Measurements from ENCODE around the gene SIGLEC1. TPM values are rescaled to one million over a fixed set of nuclear protein-coding genes. Genes with fewer than 3 reads are reported as not detected.

The SIGLEC1 gene
- total RNA-seq, 2 experiments from 2014 or later: not detected

DNA sequence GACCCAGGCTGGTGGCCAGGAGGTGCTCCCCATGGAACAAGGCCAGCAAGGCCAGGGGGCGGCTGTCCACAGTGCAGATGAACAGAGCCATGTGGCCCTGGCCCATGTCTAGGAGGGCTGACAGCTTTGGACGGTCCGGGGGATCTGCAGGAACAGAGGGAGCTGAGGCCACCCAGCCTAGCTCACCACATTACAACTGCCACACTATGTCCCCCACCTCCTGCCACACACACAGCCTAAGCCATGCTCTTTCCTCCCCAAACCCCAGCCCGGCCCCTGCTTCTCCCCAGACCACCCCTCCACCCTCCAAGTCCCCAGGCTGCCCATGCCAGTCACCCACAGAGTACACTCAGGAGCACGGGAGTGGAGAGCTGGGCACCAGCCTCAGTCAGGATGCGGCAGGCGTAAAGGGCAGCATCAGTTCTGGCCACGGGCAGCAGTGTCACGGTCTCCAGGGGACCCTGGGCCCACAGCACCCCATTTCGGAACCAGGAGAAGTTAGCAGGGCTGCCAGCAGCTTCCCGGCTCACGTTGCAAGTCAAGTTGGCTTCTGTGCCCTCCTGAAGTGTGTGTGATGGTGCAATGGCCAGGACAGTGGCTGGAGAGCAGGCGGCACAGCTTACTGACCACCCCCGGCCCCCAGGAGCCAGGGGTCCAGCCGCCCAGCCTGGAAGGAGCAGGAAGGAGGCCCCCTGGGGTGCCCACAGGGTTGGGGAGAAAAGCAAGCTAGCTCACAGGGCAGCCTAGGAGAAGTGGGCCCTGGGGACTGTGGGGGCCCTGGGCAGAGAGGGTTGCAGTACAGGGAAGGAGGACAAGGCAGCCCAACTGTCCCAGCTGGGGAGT is 15.4 kb downstream of the SIGLEC1 start:
- no peaks in the 10 kb centered on the region for H3K9me3 Mint-ChIP-seq (ENCODE audit: low read depth)

DNA sequence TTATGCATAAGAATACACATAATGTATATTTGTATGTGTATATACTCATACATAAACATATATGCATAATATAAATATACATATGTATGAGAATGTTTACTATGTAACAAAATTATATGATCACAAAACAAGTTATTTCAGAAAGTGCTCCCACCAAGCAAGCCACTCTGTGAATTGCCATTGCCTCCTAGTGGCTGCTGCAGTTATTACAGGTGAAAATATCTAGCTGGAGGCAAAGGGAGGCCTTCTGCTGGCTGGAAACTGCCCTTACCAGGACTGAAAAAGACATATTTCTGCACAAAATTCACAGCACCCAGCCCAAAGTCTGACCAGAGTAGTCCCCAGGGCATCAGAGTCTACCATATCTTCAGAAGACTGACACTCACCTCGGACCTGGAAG is 16.2 kb downstream of the SIGLEC1 start:
- Mint-ChIP-seq H3K36me3 (ENCODE audit: low read depth) (no peaks in the 10 kb centered on the region), H3K4me3 (no peak overlapping the region), H3K27me3 (no peaks in the 10 kb centered on the region), H3K9me3 (ENCODE audit: low read depth) (no peaks in the 10 kb centered on the region), H3K4me1 (no peaks in the 10 kb centered on the region), H3K27ac (no peak overlapping the region)
- ChIA-PET CTCF (interaction anchor here (0.6 to 3.0 kb wide), 10 partner anchors 9 to 511 kb away, joined by 3 to 18 read pairs (median 4); partner anchors contain the start of gene SIGLEC1), POLR2A (no interaction called here)
- peak; percentile 27 for DNase-seq
- intact Hi-C loops (cut with DNase I, micrococcal nuclease): no loop called here
- no peak for ATAC-seq

More for the DNA sequence above, 15.4 kb downstream of the SIGLEC1 start:
- Mint-ChIP-seq H3K4me1 (no peaks in the 10 kb centered on the region), H3K4me3 (no peak overlapping the region), H3K36me3 (ENCODE audit: low read depth) (no peaks in the 10 kb centered on the region), H3K27ac (no peak overlapping the region), H3K27me3 (no peaks in the 10 kb centered on the region)
- CTCF ChIA-PET: interaction anchor here (0.6 to 3.0 kb wide), 10 partner anchors 10 to 444 kb away, joined by 3 to 18 read pairs (median 5); partner anchors contain the start of gene SIGLEC1
- no peak for DNase-seq
- POLR2A ChIA-PET: no interaction called here
- ATAC-seq: no peak
- intact Hi-C loops (cut with DNase I, micrococcal nuclease): no loop called here

DNA sequence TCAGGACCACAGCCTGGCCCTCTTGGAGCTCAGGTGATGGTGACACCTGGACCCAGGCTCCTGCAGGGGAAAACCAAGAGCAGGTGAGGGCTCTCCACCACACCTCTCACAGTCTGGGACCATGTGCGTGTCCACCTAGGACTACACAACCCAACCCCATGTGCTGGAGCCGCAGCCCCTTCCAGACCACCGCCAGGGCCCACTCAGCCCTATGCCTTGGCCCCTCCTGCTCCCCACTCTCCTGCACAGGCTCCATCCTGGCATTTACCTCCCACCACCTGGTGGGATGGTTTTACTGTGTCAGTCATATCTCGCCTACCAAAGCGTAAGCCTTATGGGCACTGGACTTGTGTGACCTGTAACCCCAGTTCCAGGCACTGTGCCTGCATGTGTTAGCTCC is 17.5 kb downstream of the SIGLEC1 start:
- ATAC-seq: no peak
- no peaks in the 10 kb centered on the region for H3K4me1 Mint-ChIP-seq
- intact Hi-C loops (cut with DNase I, micrococcal nuclease): loop anchor here in 1 of 2 experiments (5.0 kb wide), 1 partner anchor 167 kb away; no protein-coding TSS in a partner anchor
- H3K36me3 Mint-ChIP-seq (ENCODE audit: low read depth): no peaks in the 10 kb centered on the region
- no peaks in the 10 kb centered on the region for H3K9me3 Mint-ChIP-seq (ENCODE audit: low read depth)
- no peaks in the 10 kb centered on the region for H3K27me3 Mint-ChIP-seq
- H3K27ac Mint-ChIP-seq: no peak overlapping the region
- CTCF ChIA-PET: interaction anchor here (0.8 to 3.0 kb wide), 4 partner anchors 8 to 46 kb away, joined by 3 to 18 read pairs (median 4); no protein-coding TSS in a partner anchor
- H3K4me3 Mint-ChIP-seq: no peak overlapping the region
- POLR2A ChIA-PET: interaction anchor here (0.6 kb wide), 1 partner anchor 493 kb away, joined by 10 read pairs; no protein-coding TSS in a partner anchor
- no peak for DNase-seq

DNA sequence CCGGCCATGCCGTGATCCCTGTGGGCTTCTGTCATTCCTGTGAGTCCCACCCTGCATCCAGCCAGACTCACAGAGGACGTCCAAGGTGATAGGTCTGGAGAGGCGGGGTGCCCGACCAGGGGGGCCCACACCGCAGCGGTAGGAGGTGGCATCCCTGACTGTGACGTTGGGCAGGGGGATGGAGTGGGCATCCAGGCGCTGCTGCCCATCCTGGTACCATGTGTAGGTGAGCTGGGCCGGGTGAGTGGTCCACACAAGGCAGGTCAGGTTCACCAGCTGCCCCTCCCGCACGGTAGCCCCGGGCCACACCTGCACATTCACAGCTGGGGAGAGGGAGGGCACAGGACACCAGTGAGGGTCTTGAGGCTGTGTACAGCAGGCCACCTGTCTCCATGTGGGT is 19.0 kb downstream of the SIGLEC1 start:
- H3K4me3 Mint-ChIP-seq: no peak overlapping the region
- no peaks in the 10 kb centered on the region for H3K4me1 Mint-ChIP-seq
- H3K27me3 Mint-ChIP-seq: no peaks in the 10 kb centered on the region
- H3K36me3 Mint-ChIP-seq (ENCODE audit: low read depth): no peaks in the 10 kb centered on the region
- no peaks in the 10 kb centered on the region for H3K9me3 Mint-ChIP-seq (ENCODE audit: low read depth)
- ATAC-seq (no peak), DNase-seq (no peak)
- ChIA-PET CTCF (interaction anchor here (0.6 kb wide), 1 partner anchor 430 kb away, joined by 4 read pairs; no protein-coding TSS in a partner anchor), POLR2A (no interaction called here)
- intact Hi-C loops (cut with DNase I, micrococcal nuclease): loop anchor here in 1 of 2 experiments (5.0 kb wide), 1 partner anchor 169 kb away; no protein-coding TSS in a partner anchor
- H3K27ac Mint-ChIP-seq: no peak overlapping the region

DNA sequence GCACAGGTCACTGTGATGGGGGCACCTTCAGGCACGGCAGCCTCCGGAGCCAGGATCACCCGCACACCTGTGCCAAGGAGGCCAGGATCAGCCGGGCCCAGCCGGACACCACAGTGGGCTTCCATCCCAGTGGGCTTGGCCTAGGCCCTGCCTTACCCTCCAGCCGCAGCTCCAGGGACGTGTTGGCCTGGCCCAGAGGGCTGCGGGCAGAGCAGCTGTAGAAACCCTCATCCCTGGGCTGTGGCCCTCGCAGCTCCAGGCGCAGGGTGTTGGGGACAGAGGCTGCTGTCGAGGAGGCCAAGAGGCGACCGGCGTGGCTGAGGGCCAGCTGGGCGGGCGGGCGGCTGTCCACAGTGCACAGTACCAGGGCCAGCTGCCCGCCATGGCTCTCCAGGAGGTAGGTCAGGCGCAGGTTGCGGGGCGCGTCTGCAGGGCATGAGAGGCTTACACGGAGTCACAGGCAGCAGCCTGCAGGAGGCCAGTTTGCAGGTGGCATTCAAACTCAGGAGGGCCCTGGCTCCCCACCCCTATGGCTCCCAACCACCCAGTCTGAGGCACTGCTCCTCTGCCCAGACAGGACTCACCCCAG is 19.6 kb downstream of the SIGLEC1 start:
- Mint-ChIP-seq H3K36me3 (ENCODE audit: low read depth) (no peaks in the 10 kb centered on the region), H3K4me1 (no peaks in the 10 kb centered on the region), H3K4me3 (no peak overlapping the region), H3K27me3 (peaks cover under 1% of the 10 kb centered on the region), H3K27ac (no peak overlapping the region), H3K9me3 (ENCODE audit: low read depth) (no peaks in the 10 kb centered on the region)
- intact Hi-C loops (cut with DNase I, micrococcal nuclease): loop anchor here in 1 of 2 experiments (5.0 kb wide), 1 partner anchor 170 kb away; no protein-coding TSS in a partner anchor
- ChIA-PET POLR2A (no interaction called here), CTCF (interaction anchor here (0.6 kb wide), 1 partner anchor 430 kb away, joined by 4 read pairs; no protein-coding TSS in a partner anchor)
- DNase-seq (no peak), ATAC-seq (no peak)

DNA sequence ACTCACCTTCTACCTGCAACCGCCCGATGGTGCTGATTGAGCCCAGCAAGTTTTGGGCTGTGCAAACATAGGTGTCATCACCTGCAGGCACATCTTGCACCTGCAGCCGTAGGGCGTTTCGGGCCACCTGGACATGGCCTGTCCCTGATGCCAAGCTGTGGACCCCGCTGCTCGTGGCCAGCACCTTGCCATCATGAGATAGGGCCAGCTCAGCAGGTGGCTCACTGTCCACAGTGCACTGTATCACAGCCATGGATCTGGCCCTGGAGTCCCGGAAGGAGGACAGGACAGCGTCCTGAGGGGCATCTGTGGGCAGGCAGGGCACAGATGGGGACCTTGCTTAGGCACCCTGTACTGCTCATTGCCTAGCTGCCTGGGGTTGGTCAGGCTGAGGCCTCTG is 20.5 kb downstream of the SIGLEC1 start:
- CTCF ChIA-PET: interaction anchor here (0.6 kb wide), 2 partner anchors 16 to 1175 kb away, joined by 3 to 6 read pairs; no protein-coding TSS in a partner anchor
- no peak for DNase-seq
- Mint-ChIP-seq H3K27me3 (peaks cover 5% of the 10 kb centered on the region), H3K9me3 (ENCODE audit: low read depth) (no peaks in the 10 kb centered on the region), H3K27ac (no peak overlapping the region), H3K36me3 (ENCODE audit: low read depth) (no peaks in the 10 kb centered on the region), H3K4me1 (no peaks in the 10 kb centered on the region), H3K4me3 (no peak overlapping the region)
- intact Hi-C loops (cut with DNase I, micrococcal nuclease): loop anchor here in 1 of 2 experiments (5.0 kb wide), 1 partner anchor 170 kb away; no protein-coding TSS in a partner anchor
- POLR2A ChIA-PET: no interaction called here
- ATAC-seq: no peak

DNA sequence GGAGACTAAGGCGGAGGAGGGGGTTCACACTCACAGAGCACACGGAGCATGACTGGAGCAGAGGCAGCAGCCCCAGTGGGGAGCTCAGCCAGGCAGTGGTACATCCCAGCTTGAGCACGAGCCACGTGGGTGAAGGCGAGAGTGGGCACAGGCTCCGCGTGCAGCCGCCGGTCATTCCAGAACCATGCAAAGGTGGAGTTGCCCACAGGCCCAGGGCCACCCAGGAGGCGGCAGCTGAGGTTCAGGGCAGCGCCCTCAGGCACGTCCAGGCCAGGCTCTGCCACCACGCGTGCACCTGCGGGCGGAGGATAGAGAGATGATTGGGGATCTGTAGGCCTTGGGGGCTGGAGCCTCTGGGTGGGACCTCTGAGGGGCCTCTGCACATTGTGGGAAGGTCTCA is 21.1 kb downstream of the SIGLEC1 start:
- intact Hi-C loops (cut with DNase I, micrococcal nuclease): loop anchor here in 1 of 2 experiments (5.0 kb wide), 1 partner anchor 171 kb away; no protein-coding TSS in a partner anchor
- DNase-seq (no peak), ATAC-seq (no peak)
- POLR2A ChIA-PET: no interaction called here
- H3K27me3 Mint-ChIP-seq: peaks cover 7% of the 10 kb centered on the region
- H3K36me3 Mint-ChIP-seq (ENCODE audit: low read depth): no peaks in the 10 kb centered on the region
- H3K27ac Mint-ChIP-seq: no peak overlapping the region
- H3K4me3 Mint-ChIP-seq: no peak overlapping the region
- CTCF ChIA-PET: interaction anchor here (0.6 kb wide), 2 partner anchors 15 to 1175 kb away, joined by 3 to 6 read pairs; no protein-coding TSS in a partner anchor
- H3K4me1 Mint-ChIP-seq: no peaks in the 10 kb centered on the region
- H3K9me3 Mint-ChIP-seq (ENCODE audit: low read depth): no peaks in the 10 kb centered on the region

DNA sequence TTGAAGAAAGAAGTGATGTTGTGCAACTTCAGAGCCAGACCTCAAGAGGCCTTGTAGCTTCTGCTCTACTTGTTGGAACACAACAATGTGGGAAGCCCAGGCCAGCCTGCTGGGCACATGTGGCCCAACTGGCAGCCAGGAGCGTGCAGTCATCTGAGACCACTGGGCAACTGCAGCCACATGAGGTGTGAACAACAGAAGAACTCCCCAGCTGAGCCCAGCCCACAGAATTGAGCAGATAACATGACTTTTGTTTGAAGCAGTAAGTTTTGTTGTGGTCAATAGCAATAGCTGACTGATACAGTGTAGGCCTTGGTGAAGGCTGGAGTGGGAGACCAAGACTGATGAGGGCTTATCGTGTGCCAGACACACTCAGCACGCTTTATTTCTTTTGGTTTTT is 22.0 kb downstream of the SIGLEC1 start:
- no peaks in the 10 kb centered on the region for H3K4me1 Mint-ChIP-seq
- DNase-seq (no peak), ATAC-seq (no peak)
- ChIA-PET POLR2A (interaction anchor here (0.6 kb wide), 1 partner anchor 18 kb away, joined by 5 read pairs; no protein-coding TSS in a partner anchor), CTCF (interaction anchor here (1.0 to 1.4 kb wide), 2 partner anchors 14 to 20 kb away, joined by 3 to 4 read pairs; no protein-coding TSS in a partner anchor)
- no peaks in the 10 kb centered on the region for H3K9me3 Mint-ChIP-seq (ENCODE audit: low read depth)
- H3K27me3 Mint-ChIP-seq: peaks cover 7% of the 10 kb centered on the region
- intact Hi-C loops (cut with DNase I, micrococcal nuclease): loop anchor here in 1 of 2 experiments (5.0 kb wide), 1 partner anchor 172 kb away; no protein-coding TSS in a partner anchor
- no peak overlapping the region for H3K4me3 Mint-ChIP-seq
- H3K27ac Mint-ChIP-seq: no peak overlapping the region
- no peaks in the 10 kb centered on the region for H3K36me3 Mint-ChIP-seq (ENCODE audit: low read depth)

DNA sequence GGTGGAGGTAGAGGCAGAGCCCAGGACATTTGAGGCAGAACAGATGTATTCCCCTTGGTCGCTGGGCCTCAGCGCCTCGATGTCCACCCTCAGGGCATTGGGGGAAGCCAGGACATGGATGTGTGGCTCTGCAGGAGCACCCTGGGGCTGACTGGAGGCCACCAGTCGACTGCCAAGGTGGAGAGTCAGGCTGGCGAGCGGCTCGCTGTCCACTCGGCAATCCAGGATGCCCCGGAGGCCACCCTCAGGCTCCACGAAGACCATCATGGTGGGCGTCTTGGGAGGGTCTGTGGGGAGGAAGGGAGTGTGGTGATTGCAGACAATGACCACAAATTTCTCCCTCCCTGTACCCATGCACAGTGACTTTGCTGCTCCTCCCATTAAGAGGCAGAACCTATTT is 22.4 kb downstream of the SIGLEC1 start:
- intact Hi-C loops (cut with DNase I, micrococcal nuclease): loop anchor here in 1 of 2 experiments (5.0 kb wide), 1 partner anchor 172 kb away; no protein-coding TSS in a partner anchor
- Mint-ChIP-seq H3K4me3 (no peak overlapping the region), H3K4me1 (no peaks in the 10 kb centered on the region), H3K36me3 (ENCODE audit: low read depth) (no peaks in the 10 kb centered on the region), H3K9me3 (ENCODE audit: low read depth) (no peaks in the 10 kb centered on the region), H3K27me3 (peaks cover 7% of the 10 kb centered on the region), H3K27ac (no peak overlapping the region)
- ChIA-PET POLR2A (interaction anchor here (0.6 kb wide), 1 partner anchor 18 kb away, joined by 5 read pairs; no protein-coding TSS in a partner anchor), CTCF (interaction anchor here (0.8 to 1.4 kb wide), 3 partner anchors 14 to 167 kb away, joined by 3 to 4 read pairs (median 3); no protein-coding TSS in a partner anchor)
- no peak for ATAC-seq
- DNase-seq: no peak

DNA sequence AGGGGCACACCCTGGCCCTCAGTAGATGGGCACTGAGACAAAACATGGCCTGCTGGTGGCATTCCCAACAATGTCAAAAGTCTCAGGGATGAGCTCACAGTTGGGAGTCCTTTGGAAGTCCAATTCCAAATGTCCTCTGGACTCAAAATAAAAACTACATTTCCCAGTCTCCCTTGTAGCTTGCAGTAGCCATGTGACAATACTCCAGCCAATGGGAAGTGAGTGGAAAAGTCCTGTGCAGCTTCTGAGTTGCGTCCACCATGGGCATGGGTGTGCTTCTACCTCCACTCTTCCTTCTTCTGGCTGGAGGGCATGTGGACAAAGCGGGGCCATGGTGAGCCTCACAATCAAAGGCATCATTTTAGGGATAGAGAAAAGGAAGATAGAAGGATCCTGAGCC is 24.7 kb downstream of the SIGLEC1 start:
- POLR2A ChIA-PET: no interaction called here
- intact Hi-C loops (cut with DNase I, micrococcal nuclease): no loop called here
- Mint-ChIP-seq H3K36me3 (ENCODE audit: low read depth) (no peaks in the 10 kb centered on the region), H3K4me1 (no peaks in the 10 kb centered on the region), H3K27me3 (peaks cover 15% of the 10 kb centered on the region), H3K4me3 (no peak overlapping the region), H3K9me3 (ENCODE audit: low read depth) (no peaks in the 10 kb centered on the region), H3K27ac (no peak overlapping the region)
- CTCF ChIA-PET: interaction anchor here (0.7 to 1.5 kb wide), 6 partner anchors 8 to 272 kb away, joined by 3 to 11 read pairs (median 4); no protein-coding TSS in a partner anchor
- DNase-seq: no peak
- ATAC-seq: no peak

DNA sequence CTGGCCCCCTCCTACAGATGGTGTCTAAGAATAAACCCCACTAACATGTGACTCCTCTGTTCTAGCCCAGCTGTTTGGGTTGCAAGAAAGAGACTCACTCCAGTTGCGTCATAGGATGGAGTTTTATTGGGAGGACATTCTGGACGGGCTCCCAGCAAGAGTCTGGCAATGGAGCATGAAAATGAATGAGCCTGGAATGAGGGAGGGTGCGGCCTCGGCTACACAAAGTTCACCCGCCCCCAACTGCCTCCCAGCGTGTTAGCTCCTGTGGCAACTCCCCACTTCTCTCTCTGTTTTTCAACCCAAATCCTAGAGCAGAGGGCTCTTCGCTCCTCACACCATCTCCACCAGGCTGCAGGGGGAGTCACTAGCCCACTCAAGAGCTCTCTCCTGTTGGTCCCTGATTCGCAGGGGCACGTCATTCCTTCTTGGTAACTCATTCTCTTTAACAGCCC is 25.5 kb downstream of the SIGLEC1 start:
- ATAC-seq: no peak
- Mint-ChIP-seq H3K36me3 (ENCODE audit: low read depth) (no peaks in the 10 kb centered on the region), H3K4me1 (no peaks in the 10 kb centered on the region), H3K27me3 (peaks cover 19% of the 10 kb centered on the region), H3K27ac (no peak overlapping the region), H3K4me3 (no peak overlapping the region), H3K9me3 (ENCODE audit: low read depth) (no peaks in the 10 kb centered on the region)
- POLR2A ChIA-PET: no interaction called here
- intact Hi-C loops (cut with DNase I, micrococcal nuclease): no loop called here
- no peak for DNase-seq
- CTCF ChIA-PET: interaction anchor here (0.7 to 1.5 kb wide), 3 partner anchors 9 to 271 kb away, joined by 3 to 5 read pairs (median 3); no protein-coding TSS in a partner anchor
